CD4-positive, alpha-beta T cell (primary cell): ENCODE measurements around the gene MSMB. TPM values are rescaled to one million over a fixed set of nuclear protein-coding genes. Genes with fewer than 3 reads are reported as not detected.
"Not testable (repeated sequence)": the region's sequence is repeated elsewhere in the genome, so short reads cannot be mapped to it uniquely, and the experiment has no call there.

Experiments used
- ATAC-seq: fragments of 200-7000 bp; cut with Tn5 transposase; one replicate; pipeline ENCODE4 v1.10.0; 2022; ENCODE audit warnings: mild to moderate bottlenecking; ENCODE audit not compliant: poor library complexity
- CTCF ChIA-PET: fragments of 350-600 bp; sonication (Branson Sonifier 250); formaldehyde crosslinking; loops from one replicate; lab custom pipeline; 2021; ENCODE audit warnings: antibody characterized with exemption, inconsistent platforms; lab: Charles Lee
- POLR2A ChIA-PET: fragments of 350-600 bp; sonication (Branson Sonifier 250); formaldehyde crosslinking; loops from one replicate; lab custom pipeline; 2021; ENCODE audit warnings: antibody characterized with exemption, inconsistent platforms; lab: Charles Lee
- DNase-seq, 14 experiments: peaks; one replicate each; pipeline ENCODE4 v3.0.0-alpha.2; 2013 to 2020; ENCODE audit warnings: mixed read lengths in 2 of 14
- H3K27ac ChIP-seq, 2 donors: one replicate each; pipeline versions ENCODE4 v1.5.1 to v1.7.0; 2013; ENCODE audit warnings: low read length in 2 of 2, low read depth in 1 of 2, mild to moderate bottlenecking in 1 of 2
- H3K27me3 ChIP-seq, 2 experiments: 1 replicate in 1 of 2; 2 replicates in 1 of 2; pipeline versions ENCODE4 v1.6.1 to v1.7.0; 2013; ENCODE audit warnings: low read length in 2 of 2, control low read depth in 1 of 2, mild to moderate bottlenecking in 1 of 2, moderate library complexity in 1 of 2; ENCODE audit not compliant: insufficient read depth in 2 of 2, control insufficient read depth in 1 of 2
- H3K36me3 ChIP-seq: one replicate; pipeline ENCODE4 v1.6.1; 2013; ENCODE audit warnings: low read length, control low read depth; ENCODE audit not compliant: insufficient read depth
- H3K4me1 ChIP-seq: one replicate; pipeline ENCODE4 v1.6.1; 2013; ENCODE audit warnings: low read length, control low read depth; ENCODE audit not compliant: insufficient read depth
- H3K4me3 ChIP-seq: one replicate; pipeline ENCODE4 v1.5.1; 2013; ENCODE audit warnings: mild to moderate bottlenecking, low read length, moderate library complexity
- H3K9me3 ChIP-seq, 2 experiments: 1 replicate in 1 of 2; 2 replicates in 1 of 2; pipeline versions ENCODE4 v1.6.1 to v1.7.0; 2013; ENCODE audit warnings: low read length in 2 of 2, mild to moderate bottlenecking in 2 of 2, control low read depth in 1 of 2, moderate library complexity in 1 of 2; ENCODE audit not compliant: control insufficient read depth in 1 of 2, insufficient read depth in 1 of 2
- H3K27ac Mint-ChIP-seq: one replicate; pipeline ENCODE4 v1.8.0; 2020; ENCODE audit warnings: mixed read lengths
- H3K27me3 Mint-ChIP-seq: one replicate; pipeline ENCODE4 v1.8.0; 2021; ENCODE audit warnings: mixed read lengths
- H3K36me3 Mint-ChIP-seq: one replicate; pipeline ENCODE4 v1.8.0; 2021; ENCODE audit warnings: low read depth, mixed read lengths
- H3K4me1 Mint-ChIP-seq: one replicate; pipeline ENCODE4 v1.8.0; 2021; ENCODE audit warnings: low read depth, mixed read lengths
- H3K4me3 Mint-ChIP-seq: one replicate; pipeline ENCODE4 v1.8.0; 2020; ENCODE audit warnings: mild to moderate bottlenecking, mixed read lengths
- H3K9me3 Mint-ChIP-seq: one replicate; pipeline ENCODE4 v1.8.0; 2020; ENCODE audit warnings: mixed read lengths
- CTCF ChIP-seq: fragments of 200-600 bp; IDR thresholded peaks from one replicate; pipeline ENCODE4 v1.8.0; 2022; ENCODE audit warnings: antibody characterized with exemption, mild to moderate bottlenecking
- intact Hi-C, 2 experiments: fragments of 100-400 bp; cut with DNase I in 1 of 2; cut with micrococcal nuclease in 1 of 2; formaldehyde crosslinking; loops; one replicate each; pipeline versions ENCODE4 v1.15.1 to v1.9.0; 2023 to 2025; cut with DNase I, micrococcal nuclease
- total RNA-seq, 174 experiments: library from RNA in 2 of 174; stranded (reverse) in 2 of 174; gene quantifications; one replicate each; pipeline ENCODE4 v1.2.3 and lab custom pipeline; 2021 to 2026

The MSMB gene
- total RNA-seq, 2 experiments from 2014 or later = not detected

GRCh38 chr10:46001187-46001756, 44.8 kb downstream of the MSMB start:
- CTCF ChIA-PET = interaction anchor here (1.3 kb wide), 1 partner anchor 28 kb away, joined by 6 read pairs; no protein-coding TSS in a partner anchor
- no peak overlapping the region for H3K27ac ChIP-seq
- no peaks in the 10 kb centered on the region for H3K27me3 Mint-ChIP-seq

GRCh38 chr10:46000538-46000937, 45.5 kb downstream of the MSMB start:
- Histone ChIP-seq H3K9me3 (no peaks in the 10 kb centered on the region), H3K27me3 (no peaks in the 10 kb centered on the region), H3K36me3 (peaks cover 72% of the 10 kb centered on the region), H3K4me1 (no peaks in the 10 kb centered on the region), H3K4me3 (no peak overlapping the region), H3K27ac (no peak overlapping the region)
- TF ChIP-seq CTCF = no peak
- no peaks in the 10 kb centered on the region for H3K27me3 Mint-ChIP-seq
- peaks cover 2% of the 10 kb centered on the region for H3K9me3 Mint-ChIP-seq
- H3K4me3 Mint-ChIP-seq = no peak overlapping the region
- ATAC-seq = no peak
- POLR2A ChIA-PET = no interaction called here
- CTCF ChIA-PET = no interaction called here
- DNase-seq = no peak
- peaks cover 79% of the 10 kb centered on the region for H3K36me3 Mint-ChIP-seq
- no peaks in the 10 kb centered on the region for H3K4me1 Mint-ChIP-seq
- H3K27ac Mint-ChIP-seq = no peak overlapping the region
- intact Hi-C loops = no loop called here

More at GRCh38 chr10:46001187-46001756, 44.8 kb downstream of the MSMB start:
- H3K9me3 ChIP-seq = no peaks in the 10 kb centered on the region
- Mint-ChIP-seq H3K36me3 (peaks cover 85% of the 10 kb centered on the region), H3K27ac (no peak overlapping the region), H3K4me1 (no peaks in the 10 kb centered on the region), H3K9me3 (peaks cover 2% of the 10 kb centered on the region), H3K4me3 (no peak overlapping the region)
- H3K27me3 ChIP-seq = no peaks in the 10 kb centered on the region
- no peak overlapping the region for H3K4me3 ChIP-seq
- DNase-seq (no peak), ATAC-seq (no peak)
- H3K36me3 ChIP-seq = peaks cover 79% of the 10 kb centered on the region
- no peaks in the 10 kb centered on the region for H3K4me1 ChIP-seq
- intact Hi-C loops = no loop called here
- no peak for TF ChIP-seq CTCF
- POLR2A ChIA-PET = interaction anchor here (1.2 to 1.4 kb wide), 2 partner anchors 16 to 26 kb away, joined by 3 read pairs; no protein-coding TSS in a partner anchor

GRCh38 chr10:45999955-46000354, 46.1 kb downstream of the MSMB start:
- H3K9me3 Mint-ChIP-seq = not testable (repeated sequence)
- peaks cover 66% of the 10 kb centered on the region for H3K36me3 ChIP-seq

More at GRCh38 chr10:45999955-46000354, 46.1 kb downstream of the MSMB start:
- intact Hi-C loops, H3K4me1 Mint-ChIP-seq, CTCF ChIA-PET, H3K27ac ChIP-seq, H3K9me3 ChIP-seq, H3K27me3 ChIP-seq, H3K27ac Mint-ChIP-seq, DNase-seq, H3K4me3 Mint-ChIP-seq, H3K4me3 ChIP-seq, POLR2A ChIA-PET, H3K4me1 ChIP-seq, H3K27me3 Mint-ChIP-seq, ATAC-seq: not testable (repeated sequence)
- H3K36me3 Mint-ChIP-seq = peaks cover 74% of the 10 kb centered on the region
